ENCODE results near the gene PLCH2. TPM values are rescaled to one million over a fixed set of nuclear protein-coding genes. Genes with fewer than 3 reads are reported as not detected.

PLCH2 gene
- total RNA-seq, 1 experiment from 2014 or later = 0.10 TPM

GRCh38 chr1:2498648-2499047 lies 22.6 kb downstream of the PLCH2 start:
- no peak for DNase-seq (ENCODE audit: low read depth)

GRCh38 chr1:2499260-2499659 lies 23.2 kb downstream of the PLCH2 start:
- no peak for DNase-seq (ENCODE audit: low read depth)

- DNase-seq (ENCODE audit: low read depth) = no peak
Measured at GRCh38 chr1:2499986-2500596, 24.0 kb downstream of the PLCH2 start.

- DNase-seq (ENCODE audit: low read depth) = no peak
Measured at GRCh38 chr1:2501041-2501819, 25.1 kb downstream of the PLCH2 start.

GRCh38 chr1:2501820-2502119 lies 25.7 kb downstream of the PLCH2 start:
- no peak for DNase-seq (ENCODE audit: low read depth)

- no peak for DNase-seq (ENCODE audit: low read depth)
Measured at GRCh38 chr1:2502210-2502609, 26.1 kb downstream of the PLCH2 start.

GRCh38 chr1:2502661-2503553 lies 26.8 kb downstream of the PLCH2 start:
- DNase-seq (ENCODE audit: low read depth) = no peak

GRCh38 chr1:2503554-2504224 lies 27.6 kb downstream of the PLCH2 start:
- DNase-seq (ENCODE audit: low read depth) = no peak

- no peak for DNase-seq (ENCODE audit: low read depth)
Measured at GRCh38 chr1:2504225-2504948, 28.3 kb downstream of the PLCH2 start.

- no peak for DNase-seq (ENCODE audit: low read depth)
Measured at GRCh38 chr1:2504949-2505272, 28.8 kb downstream of the PLCH2 start.

- DNase-seq (ENCODE audit: low read depth) = no peak
Measured at GRCh38 chr1:2505461-2505994, 29.4 kb downstream of the PLCH2 start.

GRCh38 chr1:2506007-2506860 lies 30.1 kb downstream of the PLCH2 start:
- DNase-seq (ENCODE audit: low read depth) = no peak

GRCh38 chr1:2506901-2507565 lies 30.9 kb downstream of the PLCH2 start:
- no peak for DNase-seq (ENCODE audit: low read depth)

- DNase-seq (ENCODE audit: low read depth) = no peak
Measured at GRCh38 chr1:2507744-2508155, 31.7 kb downstream of the PLCH2 start.

- no peak for DNase-seq (ENCODE audit: low read depth)
Measured at GRCh38 chr1:2508180-2508579, 32.1 kb downstream of the PLCH2 start.

GRCh38 chr1:2508751-2509150 lies 32.7 kb downstream of the PLCH2 start:
- no peak for DNase-seq (ENCODE audit: low read depth)

- DNase-seq (ENCODE audit: low read depth) = no peak
Measured at GRCh38 chr1:2509589-2509988, 33.5 kb downstream of the PLCH2 start.

- no peak for DNase-seq (ENCODE audit: low read depth)
Measured at GRCh38 chr1:2510366-2511155, 34.5 kb downstream of the PLCH2 start.
